Measurements from ENCODE around the gene ZKSCAN4. TPM values are rescaled to one million over a fixed set of nuclear protein-coding genes. Genes with fewer than 3 reads are reported as not detected.

ZKSCAN4 gene
- total and polyA plus RNA-seq, 2 donors (not counting 1 experiment from before 2014, with no cell fraction given) = 3.0 to 12.1 TPM

DNA sequence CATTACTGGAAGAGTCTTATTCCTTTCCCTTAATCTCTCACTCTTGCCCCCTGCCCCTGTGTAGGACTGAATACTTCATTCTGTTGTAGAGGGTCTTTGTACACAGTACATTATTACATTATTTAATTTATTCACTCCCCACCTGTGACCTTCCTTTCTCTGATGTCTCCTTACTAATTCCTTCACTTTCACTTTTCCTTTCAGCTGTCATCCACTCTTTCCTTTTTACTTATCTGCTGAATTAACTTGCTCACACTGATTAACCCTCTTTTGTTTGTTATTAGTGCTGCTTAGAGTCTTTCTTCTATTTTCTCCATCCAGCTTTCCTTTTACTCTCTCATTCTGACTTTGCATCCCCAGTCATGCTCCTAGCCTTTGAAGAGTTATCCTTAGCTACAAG, 22.8 kb upstream of the ZKSCAN4 start:
- DNase-seq = no peak
- H3K4me3 Mint-ChIP-seq = no peak overlapping the region
- H3K27ac Mint-ChIP-seq = no peak overlapping the region
- Histone ChIP-seq H3K4me2 (replicated peaks; ENCODE audit: low read depth, low read length, poor library complexity, severe bottlenecking) (no peak overlapping the region), H4K20me1 (ENCODE audit: control insufficient read depth, insufficient read depth, low read length, poor library complexity, severe bottlenecking) (no peaks in the 10 kb centered on the region), H3K4me1 (ENCODE audit: control insufficient read depth in 2 of 2, insufficient read depth in 2 of 2, low read length in 2 of 2) (no peaks in the 10 kb centered on the region), H3K27me3 (replicated peaks in 1 of 4; ENCODE audit: control extremely low read depth in 1 of 4, control insufficient read depth in 3 of 4, insufficient read depth in 4 of 4, low read length in 3 of 4) (no peaks in the 10 kb centered on the region), H3K4me3 (ENCODE audit: control extremely low read depth in 1 of 5, extremely low read depth in 1 of 5, insufficient read depth in 1 of 5, low read depth in 2 of 5, low read length in 4 of 5) (no peak overlapping the region), H3K9me3 (ENCODE audit: control extremely low read depth in 1 of 3, control insufficient read depth in 2 of 3, insufficient read depth in 1 of 3, low read length in 2 of 3) (no peaks in the 10 kb centered on the region), H3K79me2 (ENCODE audit: control insufficient read depth, insufficient read depth, low read length) (no peaks in the 10 kb centered on the region), H3K27ac (ENCODE audit: low read length in 2 of 2) (no peak overlapping the region), H3K9ac (ENCODE audit: low read length) (no peak overlapping the region), H3K36me3 (replicated peaks in 1 of 2; ENCODE audit: control extremely low read depth in 1 of 2, control insufficient read depth in 1 of 2, extremely low read depth in 1 of 2, insufficient read depth in 2 of 2, low read length in 1 of 2) (peaks cover 15 to 58% of the 10 kb centered on the region in 2 experiments), H2AFZ (ENCODE audit: insufficient read depth, low read depth, low read length, poor library complexity, severe bottlenecking) (no peak overlapping the region)
- no peaks in the 10 kb centered on the region for H3K27me3 Mint-ChIP-seq
- intact Hi-C loops (cut with micrococcal nuclease) = no loop called here
- ChIA-PET CTCF (no interaction called here), POLR2A (no interaction called here)
- peaks cover 4% of the 10 kb centered on the region for H3K4me1 Mint-ChIP-seq
- H3K9me3 Mint-ChIP-seq (ENCODE audit: insufficient read depth) = no peaks in the 10 kb centered on the region
- TF ChIP-seq CTCF (IDR thresholded peaks at IDR 0.05) (no peak), EZH2 (IDR thresholded peaks at IDR 0.05; ENCODE audit: borderline replicate concordance, insufficient read depth, low read depth, low read length, poor library complexity, severe bottlenecking) (no peak)
- ATAC-seq (ENCODE audit: low read depth) = no peak

GRCh38 chr6:28269492-28269891, 17.4 kb upstream of the ZKSCAN4 start:
- TF ChIP-seq CTCF (IDR thresholded peaks at IDR 0.05) (no peak), EZH2 (IDR thresholded peaks at IDR 0.05; ENCODE audit: borderline replicate concordance, insufficient read depth, low read depth, low read length, poor library complexity, severe bottlenecking) (no peak)
- Histone ChIP-seq H3K4me2 (replicated peaks; ENCODE audit: low read depth, low read length, poor library complexity, severe bottlenecking) (no peak overlapping the region), H3K27ac (ENCODE audit: low read length in 2 of 2) (no peak overlapping the region), H3K79me2 (ENCODE audit: control insufficient read depth, insufficient read depth, low read length) (peaks cover 24% of the 10 kb centered on the region), H3K9ac (ENCODE audit: low read length) (no peak overlapping the region), H4K20me1 (ENCODE audit: control insufficient read depth, insufficient read depth, low read length, poor library complexity, severe bottlenecking) (no peaks in the 10 kb centered on the region), H3K9me3 (ENCODE audit: control extremely low read depth in 1 of 3, control insufficient read depth in 2 of 3, insufficient read depth in 1 of 3, low read length in 2 of 3) (no peaks in the 10 kb centered on the region), H3K4me1 (ENCODE audit: control insufficient read depth in 2 of 2, insufficient read depth in 2 of 2, low read length in 2 of 2) (peaks cover 10 to 18% of the 10 kb centered on the region in 2 donors), H2AFZ (ENCODE audit: insufficient read depth, low read depth, low read length, poor library complexity, severe bottlenecking) (no peak overlapping the region), H3K4me3 (ENCODE audit: control extremely low read depth in 1 of 5, extremely low read depth in 1 of 5, insufficient read depth in 1 of 5, low read depth in 2 of 5, low read length in 4 of 5) (no peak overlapping the region), H3K36me3 (replicated peaks in 1 of 2; ENCODE audit: control extremely low read depth in 1 of 2, control insufficient read depth in 1 of 2, extremely low read depth in 1 of 2, insufficient read depth in 2 of 2, low read length in 1 of 2) (peaks cover 4 to 28% of the 10 kb centered on the region in 2 experiments), H3K27me3 (replicated peaks in 1 of 4; ENCODE audit: control extremely low read depth in 1 of 4, control insufficient read depth in 3 of 4, insufficient read depth in 4 of 4, low read length in 3 of 4) (no peaks in the 10 kb centered on the region)
- peaks cover 10% of the 10 kb centered on the region for H3K4me1 Mint-ChIP-seq
- H3K9me3 Mint-ChIP-seq (ENCODE audit: insufficient read depth) = no peaks in the 10 kb centered on the region
- ATAC-seq (ENCODE audit: low read depth) (no peak), DNase-seq (no peak)
- POLR2A ChIA-PET = no interaction called here
- no peak overlapping the region for H3K4me3 Mint-ChIP-seq
- CTCF ChIA-PET = no interaction called here
- no peaks in the 10 kb centered on the region for H3K27me3 Mint-ChIP-seq
- intact Hi-C loops (cut with micrococcal nuclease) = loop anchor here (5.0 kb wide), 2 partner anchors 147 to 882 kb away; partner anchors contain the start of genes ZNF391 and ZSCAN16
- no peak overlapping the region for H3K27ac Mint-ChIP-seq
